Measurements from ENCODE around the gene PARS2.

DNA sequence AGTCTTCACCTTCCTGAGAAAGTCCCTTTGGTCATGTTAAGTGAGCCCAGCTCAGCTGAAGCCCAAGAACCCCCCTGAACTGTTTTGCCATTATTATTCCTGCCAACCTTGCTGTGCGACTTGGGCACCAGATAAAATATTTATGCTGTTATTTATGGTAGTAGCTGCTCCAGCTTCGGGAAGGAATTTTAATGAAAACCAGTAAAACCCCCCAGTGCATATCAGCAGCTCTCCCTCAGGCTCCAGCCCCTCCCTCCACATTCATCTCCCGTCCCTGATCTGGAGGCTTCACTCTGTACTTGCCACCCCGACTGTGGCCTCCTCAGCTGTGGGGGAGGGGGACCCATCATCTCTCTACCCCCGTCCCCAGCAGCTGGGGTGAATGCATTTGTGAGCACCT, 24.1 kb upstream of the PARS2 start:
- TF ChIP-seq FOXM1 (IDR thresholded peaks at IDR 0.05; ENCODE audit: borderline replicate concordance, low read depth) (no peak), EP300 (IDR thresholded peaks at IDR 0.05; ENCODE audit: borderline replicate concordance) (no peak), CREB1 (IDR thresholded peaks at IDR 0.05; ENCODE audit: low read depth) (no peak), YY1 (IDR thresholded peaks at IDR 0.05; ENCODE audit: low read depth) (no peak)
